ENCODE results near the gene TMEM41B. TPM values are rescaled to one million over a fixed set of nuclear protein-coding genes. Genes with fewer than 3 reads are reported as not detected.

Gene TMEM41B
- total RNA-seq, 1 donor from 2014 or later, result 27.9 TPM

DNA sequence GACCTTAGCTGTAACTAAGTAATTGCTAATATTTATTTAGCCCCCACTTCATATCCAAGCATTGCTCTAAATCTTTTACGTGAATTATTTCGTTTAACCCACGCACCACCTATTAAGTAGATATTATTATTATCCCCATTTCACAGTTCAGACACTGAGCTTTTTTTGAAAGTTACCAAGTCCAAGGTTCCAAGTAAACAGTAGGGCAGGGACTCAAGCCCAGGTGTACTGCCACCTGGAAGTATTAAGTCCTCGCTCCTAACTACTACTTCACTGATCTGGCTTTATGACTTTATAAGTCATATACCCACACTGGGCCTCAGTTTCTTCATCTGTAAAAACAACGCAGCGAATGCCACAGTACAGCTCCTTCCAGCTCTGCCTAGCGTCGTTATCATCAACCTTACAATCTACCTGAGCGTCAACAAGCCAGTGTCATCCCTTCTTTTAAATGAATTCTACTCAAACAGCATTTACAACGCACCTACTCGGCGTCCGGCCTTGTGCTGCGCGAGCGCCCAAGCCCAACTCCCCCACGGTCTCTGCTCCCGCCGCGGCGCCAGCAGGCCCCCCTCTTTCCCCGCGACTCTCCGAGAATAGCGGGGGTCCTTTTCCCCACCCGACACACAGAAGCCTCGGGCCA, 624 bp downstream of the TMEM41B start:
- peak overlapping the region; percentile 92 for H3K4me3 Mint-ChIP-seq (ENCODE audit: unreplicated experiment)
- no peaks in the 10 kb centered on the region for H3K27me3 Mint-ChIP-seq (ENCODE audit: low read depth)
- peak overlapping the region; percentile 93 for H3K27ac Mint-ChIP-seq (ENCODE audit: unreplicated experiment)
- no peaks in the 10 kb centered on the region for H3K36me3 Mint-ChIP-seq (ENCODE audit: low read depth)
- TF ChIP-seq, protein P1, sequence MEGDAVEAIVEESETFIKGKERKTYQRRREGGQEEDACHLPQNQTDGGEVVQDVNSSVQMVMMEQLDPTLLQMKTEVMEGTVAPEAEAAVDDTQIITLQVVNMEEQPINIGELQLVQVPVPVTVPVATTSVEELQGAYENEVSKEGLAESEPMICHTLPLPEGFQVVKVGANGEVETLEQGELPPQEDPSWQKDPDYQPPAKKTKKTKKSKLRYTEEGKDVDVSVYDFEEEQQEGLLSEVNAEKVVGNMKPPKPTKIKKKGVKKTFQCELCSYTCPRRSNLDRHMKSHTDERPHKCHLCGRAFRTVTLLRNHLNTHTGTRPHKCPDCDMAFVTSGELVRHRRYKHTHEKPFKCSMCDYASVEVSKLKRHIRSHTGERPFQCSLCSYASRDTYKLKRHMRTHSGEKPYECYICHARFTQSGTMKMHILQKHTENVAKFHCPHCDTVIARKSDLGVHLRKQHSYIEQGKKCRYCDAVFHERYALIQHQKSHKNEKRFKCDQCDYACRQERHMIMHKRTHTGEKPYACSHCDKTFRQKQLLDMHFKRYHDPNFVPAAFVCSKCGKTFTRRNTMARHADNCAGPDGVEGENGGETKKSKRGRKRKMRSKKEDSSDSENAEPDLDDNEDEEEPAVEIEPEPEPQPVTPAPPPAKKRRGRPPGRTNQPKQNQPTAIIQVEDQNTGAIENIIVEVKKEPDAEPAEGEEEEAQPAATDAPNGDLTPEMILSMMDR (IDR thresholded peaks at IDR 0.05), result peak; percentile 13
- DNase-seq (ENCODE audit: low spot score), result no peak
- no peaks in the 10 kb centered on the region for H3K9me3 Mint-ChIP-seq (ENCODE audit: low read depth)
- peaks cover 34% of the 10 kb centered on the region for H3K4me1 Mint-ChIP-seq (ENCODE audit: low read depth)

DNA sequence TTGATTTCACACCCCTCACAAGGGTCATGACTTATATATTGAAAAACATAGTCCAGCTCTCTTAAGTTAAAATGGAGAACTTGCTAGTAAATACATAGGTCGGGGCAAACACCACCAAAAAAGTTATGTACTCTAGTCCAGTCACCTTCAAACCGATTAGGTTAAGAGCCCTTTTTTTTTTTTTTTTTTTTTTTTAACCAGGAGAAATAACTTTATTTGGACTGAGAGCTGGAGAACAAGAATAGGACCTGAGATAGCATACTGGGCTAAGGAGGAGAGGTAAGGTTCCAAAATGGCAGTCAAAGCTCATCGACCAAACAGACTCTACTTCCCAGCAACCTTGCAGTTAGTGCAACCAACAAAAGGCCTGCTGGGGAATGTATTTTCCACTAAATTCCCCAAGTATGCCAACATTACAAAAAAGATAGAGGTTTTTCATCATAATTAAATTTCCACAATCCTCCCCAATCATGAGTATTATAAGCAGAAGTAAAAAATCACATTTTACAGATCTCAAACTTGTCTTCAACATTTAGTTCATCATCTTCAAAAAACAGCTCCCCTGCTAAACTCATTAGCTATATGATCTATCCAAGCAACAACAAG, 3.8 kb downstream of the TMEM41B start:
- H3K4me3 Mint-ChIP-seq (ENCODE audit: unreplicated experiment), result no peak overlapping the region

DNA sequence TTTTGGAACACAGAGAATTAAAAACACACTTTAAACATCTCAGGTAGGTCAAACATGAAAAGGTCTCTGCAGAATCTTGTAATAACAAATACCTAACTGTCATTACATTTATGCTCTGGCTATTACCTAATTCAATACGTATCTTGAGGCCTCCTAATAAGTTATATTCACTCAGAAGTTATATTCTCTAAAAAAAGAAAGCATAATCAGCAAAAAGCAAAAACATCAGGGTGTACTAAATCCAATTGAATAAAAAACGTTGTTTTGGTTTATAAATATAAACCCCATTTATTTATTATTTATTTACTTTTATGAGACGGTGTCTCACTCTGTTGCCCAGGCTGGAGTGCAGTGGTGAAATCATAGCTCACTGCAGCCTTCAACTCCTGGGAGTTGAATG, 10.2 kb downstream of the TMEM41B start:
- TF ChIP-seq, protein P1 (IDR thresholded peaks at IDR 0.05), result no peak
- no peak overlapping the region for H3K4me3 Mint-ChIP-seq (ENCODE audit: unreplicated experiment)

More for the DNA sequence above, 3.8 kb downstream of the TMEM41B start:
- no peak overlapping the region for H3K27ac Mint-ChIP-seq (ENCODE audit: unreplicated experiment)
- no peaks in the 10 kb centered on the region for H3K27me3 Mint-ChIP-seq (ENCODE audit: low read depth)
- peaks cover 4% of the 10 kb centered on the region for H3K9me3 Mint-ChIP-seq (ENCODE audit: low read depth)
- TF ChIP-seq, protein P1 (IDR thresholded peaks at IDR 0.05), result no peak
- no peaks in the 10 kb centered on the region for H3K36me3 Mint-ChIP-seq (ENCODE audit: low read depth)
- peaks cover 38% of the 10 kb centered on the region for H3K4me1 Mint-ChIP-seq (ENCODE audit: low read depth)
- no peak for DNase-seq (ENCODE audit: low spot score)

DNA sequence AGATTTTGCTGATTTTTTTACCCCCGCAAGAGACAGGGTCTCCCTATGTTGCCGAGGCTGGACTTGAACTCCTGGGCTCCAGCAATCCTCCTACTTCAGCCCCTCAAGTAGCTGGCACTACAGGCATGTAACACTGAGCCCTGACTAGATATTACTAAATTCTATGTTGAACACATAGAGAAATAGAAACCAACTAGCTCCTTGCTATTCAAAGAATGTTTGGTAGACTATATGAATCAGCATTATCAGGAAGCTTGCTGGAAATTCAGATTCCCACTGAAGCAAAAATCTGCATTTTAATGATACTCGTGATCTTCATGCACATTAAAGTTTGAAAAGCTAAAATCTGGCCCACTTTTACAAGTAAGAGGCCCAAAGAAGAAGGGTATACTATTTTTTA, 11.9 kb downstream of the TMEM41B start:
- TF ChIP-seq, protein P1 (IDR thresholded peaks at IDR 0.05), result no peak
- H3K9me3 Mint-ChIP-seq (ENCODE audit: low read depth), result no peaks in the 10 kb centered on the region
- no peak overlapping the region for H3K27ac Mint-ChIP-seq (ENCODE audit: unreplicated experiment)
- H3K4me1 Mint-ChIP-seq (ENCODE audit: low read depth), result peaks cover 4% of the 10 kb centered on the region
- H3K27me3 Mint-ChIP-seq (ENCODE audit: low read depth), result no peaks in the 10 kb centered on the region
- H3K36me3 Mint-ChIP-seq (ENCODE audit: low read depth), result no peaks in the 10 kb centered on the region
- H3K4me3 Mint-ChIP-seq (ENCODE audit: unreplicated experiment), result no peak overlapping the region
- DNase-seq (ENCODE audit: low spot score), result no peak

More for the DNA sequence above, 10.2 kb downstream of the TMEM41B start:
- Mint-ChIP-seq H3K4me1 (ENCODE audit: low read depth) (peaks cover 4% of the 10 kb centered on the region), H3K27ac (ENCODE audit: unreplicated experiment) (no peak overlapping the region), H3K27me3 (ENCODE audit: low read depth) (no peaks in the 10 kb centered on the region), H3K9me3 (ENCODE audit: low read depth) (peaks cover 4% of the 10 kb centered on the region), H3K36me3 (ENCODE audit: low read depth) (no peaks in the 10 kb centered on the region)
- no peak for DNase-seq (ENCODE audit: low spot score)

DNA sequence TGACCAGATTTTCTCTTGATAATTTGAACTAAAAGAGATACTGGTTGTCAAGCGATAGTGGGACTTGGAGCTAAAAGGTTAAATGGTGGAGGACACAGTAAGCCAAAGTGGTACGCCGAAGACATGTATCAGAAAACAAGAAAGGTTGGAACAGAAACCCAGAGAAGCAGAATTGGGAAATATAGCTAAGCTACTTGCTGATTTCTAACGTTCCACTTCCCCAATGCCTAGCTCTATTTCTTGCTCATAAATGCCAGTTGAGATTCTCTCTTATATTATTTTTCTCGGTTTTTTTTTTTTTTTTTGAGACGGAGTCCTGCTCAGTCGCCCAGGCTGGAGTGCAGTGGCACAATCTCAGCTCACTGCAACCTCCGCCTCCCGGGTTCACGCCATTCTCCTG, 12.7 kb downstream of the TMEM41B start:
- TF ChIP-seq, protein P1 (IDR thresholded peaks at IDR 0.05), result no peak
- no peaks in the 10 kb centered on the region for H3K27me3 Mint-ChIP-seq (ENCODE audit: low read depth)
- no peak overlapping the region for H3K4me3 Mint-ChIP-seq (ENCODE audit: unreplicated experiment)
- H3K27ac Mint-ChIP-seq (ENCODE audit: unreplicated experiment), result no peak overlapping the region
- H3K9me3 Mint-ChIP-seq (ENCODE audit: low read depth), result no peaks in the 10 kb centered on the region
- no peak for DNase-seq (ENCODE audit: low spot score)
- no peaks in the 10 kb centered on the region for H3K36me3 Mint-ChIP-seq (ENCODE audit: low read depth)
- H3K4me1 Mint-ChIP-seq (ENCODE audit: low read depth), result peaks cover 1% of the 10 kb centered on the region
